Measurements from ENCODE around the gene MOCS2.

DNA sequence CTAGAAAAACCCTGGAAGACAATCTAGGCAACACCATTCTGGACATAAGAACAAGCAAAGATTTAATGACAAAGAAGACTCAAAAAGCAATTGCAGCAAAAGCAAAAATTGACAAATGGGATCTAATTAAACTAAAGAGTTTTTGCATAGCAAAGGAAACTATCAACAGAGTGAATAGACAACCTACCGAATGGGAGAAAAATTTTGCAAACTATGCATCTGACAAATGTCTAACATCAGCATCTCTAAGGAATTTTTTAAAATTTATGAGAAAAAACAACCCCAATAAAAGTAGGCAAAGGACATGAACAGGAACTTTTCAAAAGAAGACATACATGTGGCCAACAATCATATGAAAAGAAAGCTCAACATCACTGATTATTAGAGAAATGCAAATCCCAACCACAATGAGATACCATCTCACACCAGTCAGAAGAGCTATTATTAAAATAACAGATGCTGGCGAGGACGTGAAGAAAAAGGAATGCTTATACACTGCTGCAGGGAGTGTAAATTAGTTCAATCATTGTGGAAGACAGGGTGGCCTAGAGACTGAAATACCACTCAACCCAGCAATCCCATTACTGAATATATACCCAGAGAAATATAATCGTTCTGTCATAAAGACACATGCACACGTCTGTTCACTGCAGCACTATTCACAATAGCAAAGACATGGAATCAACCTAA is 3.8 kb downstream of the MOCS2 start:
- TF ChIP-seq EP300 (IDR thresholded peaks at IDR 0.05), result no peak
- TF ChIP-seq, protein P1, sequence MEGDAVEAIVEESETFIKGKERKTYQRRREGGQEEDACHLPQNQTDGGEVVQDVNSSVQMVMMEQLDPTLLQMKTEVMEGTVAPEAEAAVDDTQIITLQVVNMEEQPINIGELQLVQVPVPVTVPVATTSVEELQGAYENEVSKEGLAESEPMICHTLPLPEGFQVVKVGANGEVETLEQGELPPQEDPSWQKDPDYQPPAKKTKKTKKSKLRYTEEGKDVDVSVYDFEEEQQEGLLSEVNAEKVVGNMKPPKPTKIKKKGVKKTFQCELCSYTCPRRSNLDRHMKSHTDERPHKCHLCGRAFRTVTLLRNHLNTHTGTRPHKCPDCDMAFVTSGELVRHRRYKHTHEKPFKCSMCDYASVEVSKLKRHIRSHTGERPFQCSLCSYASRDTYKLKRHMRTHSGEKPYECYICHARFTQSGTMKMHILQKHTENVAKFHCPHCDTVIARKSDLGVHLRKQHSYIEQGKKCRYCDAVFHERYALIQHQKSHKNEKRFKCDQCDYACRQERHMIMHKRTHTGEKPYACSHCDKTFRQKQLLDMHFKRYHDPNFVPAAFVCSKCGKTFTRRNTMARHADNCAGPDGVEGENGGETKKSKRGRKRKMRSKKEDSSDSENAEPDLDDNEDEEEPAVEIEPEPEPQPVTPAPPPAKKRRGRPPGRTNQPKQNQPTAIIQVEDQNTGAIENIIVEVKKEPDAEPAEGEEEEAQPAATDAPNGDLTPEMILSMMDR (IDR thresholded peaks at IDR 0.05), result no peak
- no peak for TF ChIP-seq POLR2AphosphoS5 (IDR thresholded peaks at IDR 0.05)
